Hematopoietic multipotent progenitor cell treated with erythropoietin and hydrocortisone succinate and interleukin-3 and kit ligand, for 4 days (in vitro differentiated cells): Measurements from ENCODE around the gene PTN.

Source experiments
- DNase-seq: peaks from one replicate; pipeline ENCODE4 v3.0.0-alpha.2; 2015

The PTN gene, protein sequence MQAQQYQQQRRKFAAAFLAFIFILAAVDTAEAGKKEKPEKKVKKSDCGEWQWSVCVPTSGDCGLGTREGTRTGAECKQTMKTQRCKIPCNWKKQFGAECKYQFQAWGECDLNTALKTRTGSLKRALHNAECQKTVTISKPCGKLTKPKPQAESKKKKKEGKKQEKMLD

DNA sequence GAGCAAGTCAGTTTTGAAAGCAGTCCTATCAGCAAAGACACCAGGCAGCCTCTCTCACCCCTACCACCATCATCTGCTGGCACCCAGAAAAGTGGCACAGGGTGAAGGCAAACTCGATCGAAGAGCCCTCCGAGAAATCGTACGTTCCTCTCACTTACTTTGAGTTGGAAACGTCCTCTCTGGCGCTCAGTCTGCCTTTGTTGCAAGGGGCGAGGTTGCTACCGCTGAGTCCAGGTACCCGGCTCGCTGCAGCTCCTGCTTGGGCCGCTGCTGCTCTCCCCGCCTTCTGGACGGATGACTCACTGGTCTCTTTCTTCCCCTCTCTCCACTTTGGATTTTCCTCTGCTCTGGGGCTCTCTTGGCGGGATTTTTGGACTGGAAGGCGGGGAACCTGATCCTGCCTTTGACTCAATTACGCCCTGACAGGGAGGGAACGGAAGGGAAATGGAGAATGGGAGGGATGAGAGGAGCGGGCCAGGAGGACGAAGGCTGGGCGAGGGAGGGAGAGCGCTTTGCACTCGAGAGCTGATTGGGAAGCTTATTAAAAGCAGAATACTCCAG lies at the start of gene PTN:
Gene PTN (minus strand): TSS at position 453 of the 561 bp plus-strand sequence. CDS start 88,760 bp downstream, outside the sequence.
- no peak for DNase-seq

DNA sequence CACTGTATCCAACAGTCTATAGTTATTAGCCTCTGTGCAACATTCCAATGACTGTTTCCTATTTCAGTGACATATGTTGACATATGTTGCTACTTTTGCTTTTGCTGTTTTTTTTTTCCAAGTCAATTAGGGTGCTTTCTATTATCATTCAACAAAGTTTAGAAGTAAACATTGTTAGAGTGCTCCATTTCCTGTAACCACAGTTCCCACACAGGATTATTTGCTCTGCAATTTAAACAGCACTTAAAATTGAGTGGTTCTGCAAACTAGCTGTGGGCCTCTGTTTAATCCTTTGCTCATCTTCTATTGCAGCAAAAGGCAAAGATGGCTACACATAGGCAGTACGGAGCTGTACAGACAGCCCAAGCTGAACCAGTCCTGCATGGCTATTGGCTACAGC lies 46.5 kb upstream of the PTN start:
- DNase-seq, result no peak

DNA sequence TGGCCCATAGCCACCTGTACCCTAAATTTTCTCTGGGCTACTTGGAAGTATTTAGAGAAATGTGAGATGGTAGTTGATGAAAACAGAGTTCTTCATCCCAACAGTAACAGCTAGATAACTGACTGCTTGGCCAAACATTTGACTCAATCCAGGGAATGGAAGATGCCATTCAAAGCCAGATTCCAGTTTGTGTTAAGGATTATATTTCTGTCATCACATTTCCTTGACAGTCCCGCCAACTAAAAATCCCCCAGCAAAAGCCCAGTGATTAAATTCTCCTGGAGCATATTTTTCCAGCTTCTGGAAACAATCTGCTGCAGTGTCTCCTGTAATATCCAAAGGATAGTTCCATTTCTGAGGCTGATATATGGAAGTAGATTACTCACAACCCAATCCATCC lies 45.4 kb upstream of the PTN start:
- DNase-seq, result no peak

DNA sequence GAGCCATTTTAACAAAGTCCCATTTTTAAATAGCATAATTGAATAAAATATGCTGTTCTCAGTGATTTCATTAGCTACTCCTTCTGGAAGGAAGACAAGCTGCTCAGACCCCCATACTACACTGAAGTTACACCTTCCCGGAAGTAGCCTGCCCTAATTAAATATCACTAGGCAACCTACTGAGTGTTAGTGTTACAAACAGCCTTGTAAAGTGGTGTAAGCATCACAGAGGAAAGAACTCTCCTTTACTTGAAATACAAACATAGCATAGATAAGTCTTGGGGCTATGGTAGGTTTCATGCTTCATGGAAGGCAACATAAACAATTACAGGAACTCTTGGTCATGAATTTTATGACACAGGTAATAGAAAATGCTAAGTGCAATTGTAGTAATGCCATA lies 43.4 kb upstream of the PTN start:
- no peak for DNase-seq

DNA sequence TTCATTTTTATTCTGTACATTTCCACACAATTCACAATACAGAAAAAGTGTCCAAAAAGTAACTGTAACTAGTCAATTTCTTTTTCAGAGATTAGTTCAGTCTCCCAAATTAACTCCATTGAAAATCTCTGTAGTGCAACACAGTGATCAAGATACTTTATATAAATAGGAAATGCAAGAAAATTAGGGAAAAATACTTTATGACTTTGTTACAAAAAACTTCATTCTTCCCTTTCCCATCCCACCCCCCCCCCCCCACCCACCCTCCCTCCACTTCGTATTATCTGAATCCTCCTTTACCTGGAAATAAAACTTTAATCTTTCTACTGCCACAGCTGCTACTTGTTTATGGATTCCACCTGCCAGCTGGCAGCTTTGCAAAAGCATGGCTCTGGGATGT lies 37.5 kb upstream of the PTN start:
- no peak for DNase-seq

DNA sequence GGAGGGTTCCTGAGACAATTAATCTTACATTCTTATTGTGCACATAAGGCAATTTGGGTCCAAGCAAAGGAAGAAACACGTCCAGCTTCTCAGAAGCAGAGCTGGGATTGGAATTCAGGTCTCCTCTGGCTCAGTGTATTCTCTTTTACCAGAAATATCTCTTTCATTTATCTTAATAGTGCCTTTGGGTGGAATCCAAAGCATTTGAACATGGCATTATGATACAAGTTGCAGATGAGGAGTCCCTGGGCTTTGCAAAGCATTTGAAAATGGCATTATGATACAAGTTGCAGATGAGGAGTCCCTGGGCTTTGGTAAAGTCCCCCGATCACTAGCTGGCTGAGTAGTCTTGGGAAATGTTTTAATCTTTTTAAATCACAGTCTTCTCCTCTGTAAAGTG lies 30.0 kb upstream of the PTN start:
- no peak for DNase-seq

DNA sequence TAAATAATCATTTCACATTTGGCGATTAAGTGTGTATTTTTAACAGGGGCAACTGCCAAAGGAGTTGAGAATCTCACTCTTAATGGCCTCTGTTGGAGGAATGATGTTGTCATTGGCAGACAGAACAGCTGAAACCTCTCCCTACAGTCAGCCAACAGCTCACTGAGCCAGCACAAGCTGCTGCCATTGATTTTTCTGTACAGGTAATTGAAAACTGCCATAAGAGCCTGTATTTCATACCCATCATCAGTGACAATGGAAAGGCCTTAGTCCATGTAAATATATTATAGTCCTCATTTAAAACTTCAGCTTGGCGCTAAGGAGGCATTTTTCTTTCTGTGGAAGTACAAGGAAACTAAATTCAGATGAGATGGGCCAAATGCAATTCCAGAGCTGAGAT lies 28.1 kb upstream of the PTN start:
- no peak for DNase-seq

DNA sequence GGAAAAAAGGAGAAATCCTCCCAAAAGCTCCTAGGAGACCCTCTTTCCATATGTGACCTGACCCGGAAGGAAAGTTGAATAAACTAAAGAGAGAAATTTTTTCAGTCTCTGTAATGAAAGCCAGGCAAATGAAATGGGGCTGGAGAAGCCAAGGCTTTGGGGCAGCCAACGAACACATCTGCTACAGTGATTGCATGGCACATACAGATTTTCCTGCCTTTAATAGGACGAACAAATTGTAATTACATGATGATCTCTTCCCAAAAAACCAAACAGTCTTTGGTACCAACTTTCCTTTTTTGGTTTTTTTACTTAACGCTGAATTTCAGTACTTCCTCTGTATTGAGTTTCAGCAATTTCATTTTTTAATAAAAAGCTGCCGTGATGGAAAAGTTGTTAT lies 23.5 kb upstream of the PTN start:
- DNase-seq, result no peak

DNA sequence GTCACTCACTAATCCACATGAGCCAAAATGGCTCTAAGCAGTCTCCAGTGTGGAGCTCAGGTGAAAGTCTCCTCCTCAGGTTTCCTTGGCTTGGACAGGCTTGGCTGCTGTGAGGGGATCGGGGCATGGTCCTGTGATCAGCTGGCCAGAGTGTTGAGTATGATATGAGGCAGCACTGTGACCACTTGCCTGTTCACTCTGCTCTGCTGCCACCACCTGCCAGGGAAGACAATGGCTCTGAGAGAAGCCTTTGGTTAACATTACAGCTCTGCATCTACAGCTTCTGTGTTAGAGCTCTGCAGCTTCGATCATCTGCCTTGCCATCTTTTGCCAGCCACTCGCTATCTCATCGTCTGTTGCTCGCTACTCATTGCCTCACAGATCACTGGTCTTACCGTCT lies 20.1 kb upstream of the PTN start:
- no peak for DNase-seq

DNA sequence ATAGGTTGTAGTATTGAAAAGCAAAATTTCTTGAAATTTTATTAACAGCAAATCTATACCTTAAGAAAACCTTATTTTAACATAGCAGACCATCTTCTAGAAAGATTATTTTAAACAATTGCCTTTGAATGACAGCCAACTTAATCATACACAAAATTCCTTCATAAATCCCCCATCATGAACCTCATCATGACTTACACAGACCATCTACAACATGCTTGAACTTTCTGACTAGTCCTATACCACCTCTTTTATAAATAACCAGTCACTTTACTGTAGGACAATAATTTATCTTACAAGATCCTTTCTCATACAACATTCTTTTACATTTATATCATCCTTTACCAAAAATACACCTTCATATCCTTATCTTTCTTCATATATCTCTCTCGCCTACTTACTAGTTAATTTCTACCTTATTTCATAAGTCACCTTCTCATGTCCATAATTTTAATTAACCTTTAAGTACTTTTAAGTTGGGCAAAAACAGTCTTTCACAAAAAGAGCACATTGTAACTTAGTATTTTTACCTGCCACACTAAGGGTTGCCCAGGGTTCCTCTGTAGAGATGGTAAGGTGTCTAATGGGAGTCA lies 16.6 kb upstream of the PTN start:
- peak; percentile 4 for DNase-seq

DNA sequence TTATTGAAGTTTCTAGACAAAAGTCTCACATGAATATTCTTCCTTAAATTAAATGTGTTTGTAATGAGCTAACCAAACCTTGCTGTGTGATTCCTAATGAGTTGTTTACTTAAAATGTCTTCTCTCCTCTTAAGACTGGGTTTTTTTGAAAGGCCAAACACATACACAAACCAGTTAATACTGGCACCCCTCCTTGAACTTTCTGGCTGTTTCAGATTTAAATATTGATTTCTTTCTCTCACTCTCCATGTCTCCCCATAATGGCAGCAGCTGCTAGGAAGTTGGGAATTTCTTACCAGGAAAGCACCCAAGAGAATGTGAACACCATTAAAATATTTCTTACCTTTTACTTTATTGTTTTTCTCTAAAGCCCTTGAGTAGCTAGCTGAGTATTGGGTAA lies 11.4 kb upstream of the PTN start:
- DNase-seq, result no peak

DNA sequence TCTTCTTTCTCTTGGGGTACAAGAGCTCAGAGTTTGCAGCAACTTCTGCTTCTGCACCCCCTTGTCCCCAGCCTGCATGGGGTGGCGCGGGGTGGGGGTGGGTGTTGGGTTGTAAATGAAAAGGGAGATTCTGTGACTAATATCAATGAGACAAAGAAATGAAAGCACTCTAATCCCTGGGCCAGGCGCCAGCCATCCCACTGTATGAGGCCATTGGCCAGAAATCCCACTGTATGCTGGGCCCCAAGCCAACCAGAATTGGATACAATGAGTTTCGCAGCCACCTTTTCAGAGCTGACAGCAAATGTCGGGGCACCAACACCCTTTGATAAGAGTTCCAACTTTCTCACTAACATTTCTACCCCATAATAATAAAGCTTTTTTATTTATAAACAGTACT lies 10.9 kb upstream of the PTN start:
- no peak for DNase-seq

DNA sequence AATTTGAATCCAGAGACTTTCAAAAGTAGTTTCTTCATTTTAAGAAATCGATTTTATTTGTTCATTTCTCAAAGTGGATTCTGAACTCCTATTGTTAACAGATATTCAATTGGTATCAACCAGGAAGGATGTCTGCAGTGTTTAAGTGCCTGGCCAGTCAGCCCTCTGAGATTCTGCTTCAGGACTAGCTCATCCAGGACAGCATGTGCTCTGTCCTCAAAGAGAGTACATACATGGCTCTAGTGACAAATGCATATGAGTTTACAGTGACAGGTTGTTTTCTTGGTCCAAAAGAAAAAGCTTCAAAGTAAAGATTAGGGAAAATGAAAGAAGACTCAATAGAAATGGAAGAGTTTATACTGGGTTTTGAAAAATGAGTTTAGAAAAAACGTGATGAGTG lies 8.4 kb upstream of the PTN start:
- DNase-seq, result no peak

DNA sequence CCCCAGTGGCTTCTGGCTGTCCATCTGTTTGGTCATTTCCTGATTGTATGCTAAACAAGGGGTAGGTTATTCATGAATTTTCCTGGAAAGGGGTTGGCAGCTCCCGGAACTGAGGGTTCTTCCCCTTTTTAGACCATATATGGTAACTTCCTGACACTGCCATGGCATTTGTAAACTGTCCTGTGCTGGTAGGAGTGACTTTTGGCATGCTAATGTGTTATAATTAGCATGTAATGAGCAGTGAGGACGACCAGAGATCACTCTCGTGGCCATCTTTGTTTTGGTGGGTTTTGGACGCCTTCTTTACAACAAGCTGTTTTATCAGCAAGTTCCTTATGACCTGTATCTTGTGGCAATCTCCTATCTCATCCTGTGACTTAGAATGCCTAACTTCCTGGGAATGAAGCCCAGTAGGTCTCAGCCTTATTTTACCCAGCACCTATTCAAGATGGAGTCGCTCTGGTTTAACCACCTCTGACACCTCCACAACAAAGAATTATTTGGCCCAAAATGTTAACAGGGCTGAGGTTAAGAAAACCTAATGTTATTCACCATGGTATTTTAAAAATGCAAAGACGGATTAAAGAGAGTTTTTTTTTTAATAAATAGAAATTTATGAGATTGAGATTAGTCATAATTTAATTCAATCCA lies 2.4 kb upstream of the PTN start:
- peak; percentile 17 for DNase-seq

DNA sequence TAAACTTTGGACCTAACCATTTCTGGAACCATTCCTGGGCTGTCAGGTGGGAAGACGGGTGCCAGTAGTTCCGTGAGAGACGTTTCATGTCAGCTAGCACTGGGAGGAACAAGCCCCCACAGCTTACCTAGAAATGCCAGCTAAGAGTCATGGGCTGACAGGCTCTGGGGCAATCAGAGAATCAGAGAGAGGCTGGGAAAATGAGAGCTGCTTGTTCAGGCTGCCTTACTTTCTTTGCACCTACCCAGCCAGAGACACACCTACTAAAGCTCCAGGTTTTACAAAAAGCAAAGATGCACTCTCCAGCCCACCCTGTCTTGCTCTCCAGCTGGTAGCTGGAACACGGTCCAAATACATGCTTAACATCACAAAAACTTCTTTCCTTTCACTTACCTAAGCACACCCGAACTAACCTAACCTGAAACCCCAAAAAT lies 688 bp downstream of the PTN start:
- DNase-seq, result no peak

DNA sequence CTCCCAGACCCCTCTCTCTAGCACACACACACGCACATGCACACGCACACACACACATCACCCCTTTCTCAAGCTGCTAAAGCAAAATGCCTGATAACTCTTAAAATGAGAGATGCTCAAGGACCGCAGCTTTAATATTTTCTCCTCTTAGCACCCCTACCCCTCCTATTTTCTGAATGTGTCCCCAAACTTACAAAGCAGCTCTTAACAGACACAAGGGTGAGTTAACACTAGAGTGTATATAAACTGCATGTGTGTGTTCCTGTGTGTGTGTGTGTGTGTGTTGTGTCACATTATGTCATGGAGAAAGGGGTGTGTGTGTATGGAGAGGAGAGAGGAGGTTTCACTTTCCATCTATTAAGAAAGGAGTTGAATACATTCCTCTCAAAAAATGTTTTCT lies 1.3 kb downstream of the PTN start:
- DNase-seq, result no peak

DNA sequence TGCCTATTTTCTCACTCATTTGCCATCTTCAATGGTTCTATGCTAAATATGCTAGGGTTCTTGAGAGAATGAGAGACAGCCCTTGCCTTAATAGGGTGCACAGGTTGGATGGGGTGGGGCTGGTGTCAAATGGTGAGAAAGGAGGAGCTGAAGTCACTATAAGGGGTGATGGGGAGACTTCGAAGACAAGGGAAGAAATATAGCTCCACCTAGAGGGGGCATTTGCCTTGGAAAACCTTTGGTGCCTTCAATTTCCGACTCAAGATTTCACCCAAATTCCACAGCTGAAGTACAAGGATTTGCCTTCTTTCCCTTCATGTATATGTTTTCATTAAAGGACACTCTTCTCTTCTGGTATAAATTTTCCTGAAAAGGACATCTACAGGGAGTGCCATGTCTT lies 5.6 kb downstream of the PTN start:
- peak; percentile 1 for DNase-seq

DNA sequence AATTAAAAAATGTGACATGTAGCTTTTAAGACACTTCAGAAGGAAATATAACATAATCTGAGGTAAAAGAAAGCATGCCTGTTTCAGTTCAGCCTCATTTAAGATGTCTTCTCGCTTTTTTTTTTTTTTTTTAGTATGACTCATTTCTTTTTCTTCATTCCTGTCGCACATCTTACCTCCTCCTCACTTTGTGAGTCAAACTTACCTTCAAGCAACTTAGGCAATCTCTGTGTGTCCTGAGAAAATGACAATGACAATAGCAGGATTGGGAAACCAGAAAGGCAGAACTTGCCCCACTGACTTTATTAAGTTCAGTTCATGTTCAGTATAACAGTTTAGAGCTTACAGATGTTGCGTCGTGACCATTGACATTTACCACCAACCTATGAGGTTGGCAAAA lies 7.7 kb downstream of the PTN start:
- no peak for DNase-seq

DNA sequence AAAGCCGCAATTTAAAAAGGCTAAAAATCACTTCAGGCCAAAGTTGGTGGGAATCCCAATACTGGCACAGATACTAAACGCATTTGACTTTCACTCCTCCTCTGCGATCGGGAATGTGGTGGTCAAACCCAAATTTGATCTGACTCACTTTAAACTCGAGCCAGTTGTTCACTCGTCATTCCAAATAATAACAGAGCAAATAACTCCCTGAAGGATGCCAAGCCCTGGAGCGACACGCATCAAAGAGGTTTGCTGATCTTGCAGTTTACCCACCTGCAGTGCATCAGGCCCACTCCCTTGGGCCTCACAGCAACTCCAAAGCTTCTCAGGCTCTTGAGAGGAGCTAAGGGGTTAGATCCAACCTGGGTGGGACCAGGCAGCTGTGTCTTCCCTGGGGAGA lies 12.2 kb downstream of the PTN start:
- DNase-seq, result no peak

DNA sequence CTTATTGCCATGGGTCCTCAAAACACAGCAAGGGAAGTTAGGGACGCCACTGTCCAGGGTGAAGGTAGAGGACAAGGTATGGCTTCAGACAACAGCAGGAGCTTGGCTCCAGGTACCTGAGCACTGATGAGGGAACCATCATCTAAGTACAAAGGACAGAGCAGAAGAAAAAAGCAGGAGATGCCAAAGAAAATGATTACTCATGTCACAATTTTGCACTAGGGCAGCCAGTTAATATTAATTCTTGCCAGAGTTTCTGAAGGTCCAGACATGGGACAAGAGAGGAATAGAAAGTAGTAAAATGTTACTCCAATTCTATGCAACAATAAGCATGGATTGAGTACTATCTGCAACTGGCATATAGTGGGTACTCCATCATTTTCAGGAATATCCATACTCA lies 14.1 kb downstream of the PTN start:
- no peak for DNase-seq

DNA sequence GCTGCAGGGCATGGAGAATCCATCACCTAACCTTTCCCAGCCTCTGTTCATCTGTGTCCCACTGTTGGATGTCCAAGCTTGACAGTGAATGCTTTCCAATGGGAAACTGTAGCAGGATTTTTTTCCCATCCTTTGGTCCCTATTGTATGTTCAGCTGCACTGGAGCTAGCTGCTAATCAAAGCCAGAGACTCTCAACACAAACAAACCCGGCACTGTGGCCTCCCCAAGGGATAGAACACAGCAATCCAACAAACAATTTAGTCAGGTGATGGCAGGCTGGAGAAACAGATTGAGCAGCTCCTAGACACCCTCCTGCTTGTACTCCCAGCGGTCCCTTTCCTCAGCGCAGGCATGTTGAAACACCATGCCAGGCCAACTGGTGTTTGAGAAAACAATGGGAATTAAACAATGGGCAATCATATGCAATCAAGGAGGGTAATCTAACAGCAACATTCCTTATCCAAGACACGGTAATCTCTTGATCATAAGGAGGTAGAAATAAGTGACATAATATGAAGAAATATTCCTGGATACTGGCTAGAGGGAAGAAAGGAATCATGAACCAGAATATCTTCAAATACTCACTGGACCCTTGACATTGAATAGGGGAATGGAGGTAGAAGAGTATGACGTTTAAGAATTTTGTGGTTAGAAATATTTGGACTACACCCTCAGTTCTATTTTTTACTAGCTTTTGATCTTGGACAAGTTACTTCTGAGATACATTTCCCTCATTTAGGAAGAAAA lies 15.0 kb downstream of the PTN start:
- no peak for DNase-seq

DNA sequence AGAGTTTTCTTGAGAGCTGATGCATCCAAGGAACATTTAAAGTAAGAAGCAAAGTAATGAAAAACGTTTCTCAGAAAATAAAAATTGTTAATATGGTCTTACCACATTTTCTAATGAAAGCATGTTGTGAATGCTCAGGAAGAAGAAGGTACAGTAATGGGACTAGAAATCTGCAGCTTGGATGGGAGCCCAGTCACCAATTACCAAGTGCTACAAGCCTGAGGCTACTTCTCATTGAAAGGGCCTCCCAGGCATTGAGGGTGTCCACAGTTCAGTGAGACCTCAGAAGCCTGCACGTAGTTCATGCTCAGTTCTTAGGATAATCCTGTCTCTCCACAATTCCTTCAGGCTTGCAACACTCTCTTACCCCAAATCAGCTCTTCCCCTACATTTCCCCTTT lies 17.6 kb downstream of the PTN start:
- no peak for DNase-seq

DNA sequence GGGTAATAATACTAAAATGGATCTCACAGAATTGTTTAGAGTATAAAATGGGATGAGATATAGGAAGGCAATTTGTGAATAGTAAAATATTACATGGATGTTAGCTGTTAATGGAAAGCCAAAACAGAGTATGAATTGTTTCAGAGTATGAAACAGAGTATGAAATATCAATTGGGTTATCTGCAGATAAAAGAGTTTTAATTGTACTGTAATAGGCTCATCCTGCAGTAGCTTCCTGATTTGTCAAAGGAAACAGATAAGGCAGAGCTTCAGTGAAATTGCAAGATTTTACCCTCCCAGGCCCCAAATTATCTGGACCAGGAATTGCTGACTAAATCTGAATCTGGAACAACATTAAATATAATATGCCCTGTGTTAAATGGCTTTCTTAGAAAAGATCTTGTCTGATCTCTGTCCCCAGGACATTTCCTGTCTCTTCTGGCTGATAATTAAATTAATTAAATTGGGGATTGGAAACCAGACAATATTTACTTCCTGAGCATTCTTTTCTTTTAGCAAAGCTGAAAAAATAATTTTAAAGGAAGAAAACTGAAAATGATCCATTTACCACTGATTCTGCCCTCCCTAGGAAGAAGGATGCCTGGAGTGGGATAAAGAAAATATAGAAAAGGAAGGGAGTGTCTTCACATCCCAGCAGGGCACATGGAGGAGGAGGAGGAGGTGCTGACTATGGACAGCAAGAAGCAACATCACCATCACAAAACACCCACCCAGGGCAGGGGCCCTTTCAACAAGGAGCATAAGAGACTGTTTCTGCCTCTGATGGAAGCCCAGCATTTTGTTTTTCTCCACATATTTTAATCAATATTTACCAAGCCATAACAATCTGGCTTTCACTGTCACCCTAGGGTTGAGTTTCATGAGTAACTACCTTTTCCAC lies 18.5 kb downstream of the PTN start:
- no peak for DNase-seq
